DOHH2 (cell line): ENCODE measurements around the gene KCNAB1.

ENCODE experiments used
- CTCF ChIP-seq: fragments of 200-600 bp; sonication (generic); IDR thresholded peaks from one replicate; pipeline ENCODE4 v1.5.1; 2014; ENCODE audit warnings: antibody characterized with exemption, mild to moderate bottlenecking, low read depth, low read length; ENCODE audit not compliant: poor library complexity, severe bottlenecking
- EZH2phosphoT487 ChIP-seq: fragments of 200-600 bp; sonication (generic); IDR thresholded peaks from 2 replicates; pipeline ENCODE4 v1.6.1; 2017; ENCODE audit warnings: borderline replicate concordance, mild to moderate bottlenecking, antibody characterized with exemption, low read length, moderate library complexity, mixed read lengths

- TF ChIP-seq CTCF (no peak), EZH2phosphoT487 (no peak)
Measured at GRCh38 chr3:156297582-156297981, 177.2 kb downstream of the KCNAB1 start.
